Measurements from ENCODE around the gene SBNO2.

The SBNO2 gene

GRCh38 chr19:1105008-1105872 lies 68.8 kb downstream of the SBNO2 start:
- no peak for TF ChIP-seq CTCF (IDR thresholded peaks at IDR 0.05; ENCODE audit: insufficient read depth, low read depth, low read length, missing control alignments)
- H3K4me3 ChIP-seq (ENCODE audit: low read length) = peak overlapping the region; percentile 57
- peak; percentile 61 for DNase-seq (ENCODE audit: low read depth)

GRCh38 chr19:1104311-1105007 lies 69.6 kb downstream of the SBNO2 start:
- TF ChIP-seq CTCF (IDR thresholded peaks at IDR 0.05; ENCODE audit: insufficient read depth, low read depth, low read length, missing control alignments) = no peak
- peak overlapping the region; percentile 57 for H3K4me3 ChIP-seq (ENCODE audit: low read length)
- DNase-seq (ENCODE audit: low read depth) = peak; percentile 74

GRCh38 chr19:1103708-1104310 lies 70.3 kb downstream of the SBNO2 start, which contains the start of gene GPX4:
Gene GPX4, plus strand, starts transcription at chr19:1103994. Its CDS starts 50 bp downstream, at chr19:1104044.
- DNase-seq (ENCODE audit: low read depth) = peak; percentile 100
- TF ChIP-seq CTCF (IDR thresholded peaks at IDR 0.05; ENCODE audit: insufficient read depth, low read depth, low read length, missing control alignments) = no peak
- peak within 1 kb of the TSS; percentile 57 for H3K4me3 ChIP-seq (ENCODE audit: low read length)

GRCh38 chr19:1103132-1103707 lies 70.8 kb downstream of the SBNO2 start:
- no peak for TF ChIP-seq CTCF (IDR thresholded peaks at IDR 0.05; ENCODE audit: insufficient read depth, low read depth, low read length, missing control alignments)
- peak overlapping the region; percentile 19 for H3K4me3 ChIP-seq (ENCODE audit: low read length)
- DNase-seq (ENCODE audit: low read depth) = no peak

GRCh38 chr19:1102407-1103131 lies 71.5 kb downstream of the SBNO2 start:
- peak; percentile 98 for DNase-seq (ENCODE audit: low read depth)
- no peak for TF ChIP-seq CTCF (IDR thresholded peaks at IDR 0.05; ENCODE audit: insufficient read depth, low read depth, low read length, missing control alignments)
- no peak overlapping the region for H3K4me3 ChIP-seq (ENCODE audit: low read length)

GRCh38 chr19:1101337-1101698 lies 72.8 kb downstream of the SBNO2 start:
- H3K4me3 ChIP-seq (ENCODE audit: low read length) = no peak overlapping the region
- TF ChIP-seq CTCF (IDR thresholded peaks at IDR 0.05; ENCODE audit: insufficient read depth, low read depth, low read length, missing control alignments) = no peak
- no peak for DNase-seq (ENCODE audit: low read depth)
